GM11168 (cell line): ENCODE measurements around the gene CREB5.

Experiments used
- in situ Hi-C: fragments of 300-500 bp; cut with MboI; formaldehyde crosslinking; loops from one replicate; pipeline ENCODE4 v1.12.0; 2022; ENCODE audit warnings: low sequenced_read_pairs; ENCODE audit not compliant: unreplicated experiment

CREB5 gene

GRCh38 chr7:28660132-28660531 is 247.8 kb downstream of the CREB5 start:
- in situ Hi-C loops: no loop called here

DNA sequence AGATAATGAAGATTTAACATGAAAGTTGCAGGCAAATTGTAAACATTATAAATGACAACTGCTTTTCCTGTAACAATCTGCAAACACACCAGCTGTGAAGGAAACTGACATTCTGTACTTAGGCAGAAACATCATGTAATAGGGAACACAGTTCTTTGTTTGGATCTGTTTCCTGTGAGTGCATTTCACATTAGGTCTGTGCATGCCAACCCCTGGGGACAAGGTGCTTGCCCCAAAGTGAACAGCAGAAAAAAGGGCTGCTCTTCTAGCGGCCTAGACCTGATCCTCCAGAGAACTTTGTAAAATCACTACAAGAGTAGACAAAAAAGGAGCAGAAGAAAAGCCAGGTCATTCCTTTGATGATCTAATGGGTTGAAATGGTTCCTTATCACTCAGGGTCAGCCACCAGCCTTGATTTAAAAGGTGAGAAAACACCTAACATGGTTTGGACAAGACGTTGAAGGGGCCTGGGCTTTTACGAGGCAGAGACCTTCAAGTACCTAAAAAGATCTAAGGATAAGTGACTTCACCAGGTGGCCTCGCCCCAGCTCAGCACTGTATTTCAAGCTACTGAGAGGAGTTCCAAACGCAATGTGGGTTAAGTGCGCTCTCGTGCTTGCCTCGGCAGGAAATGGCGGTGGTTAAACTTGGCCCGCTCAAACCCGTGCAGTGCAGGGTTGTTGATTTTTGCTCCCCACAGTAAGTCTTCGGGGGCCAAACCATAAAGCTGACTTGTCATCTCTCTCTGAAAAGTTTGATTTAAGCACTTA is 249.7 kb downstream of the CREB5 start:
- in situ Hi-C loops: no loop called here

- in situ Hi-C loops: no loop called here
These were observed 253.8 kb downstream of the CREB5 start for GRCh38 chr7:28666154-28666553.

DNA sequence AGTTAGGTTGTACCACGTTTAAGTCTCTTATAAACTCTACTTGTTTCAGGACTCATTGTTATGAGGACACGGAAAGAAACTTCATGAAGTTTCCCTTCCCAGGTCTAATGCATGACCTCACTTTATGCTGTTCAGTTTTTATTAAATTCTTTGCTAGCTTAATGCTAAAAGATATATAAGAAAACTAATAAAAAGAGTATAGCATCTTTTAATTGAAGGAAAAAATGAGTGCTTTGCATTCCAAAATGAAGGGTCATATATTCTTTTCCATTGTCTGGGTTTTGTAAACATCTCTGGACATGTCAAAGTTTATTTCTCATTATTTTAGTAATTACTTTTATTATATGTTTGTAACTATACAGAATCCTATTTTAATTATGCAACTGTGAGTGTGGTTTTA is 255.8 kb downstream of the CREB5 start:
- in situ Hi-C loops: no loop called here

DNA sequence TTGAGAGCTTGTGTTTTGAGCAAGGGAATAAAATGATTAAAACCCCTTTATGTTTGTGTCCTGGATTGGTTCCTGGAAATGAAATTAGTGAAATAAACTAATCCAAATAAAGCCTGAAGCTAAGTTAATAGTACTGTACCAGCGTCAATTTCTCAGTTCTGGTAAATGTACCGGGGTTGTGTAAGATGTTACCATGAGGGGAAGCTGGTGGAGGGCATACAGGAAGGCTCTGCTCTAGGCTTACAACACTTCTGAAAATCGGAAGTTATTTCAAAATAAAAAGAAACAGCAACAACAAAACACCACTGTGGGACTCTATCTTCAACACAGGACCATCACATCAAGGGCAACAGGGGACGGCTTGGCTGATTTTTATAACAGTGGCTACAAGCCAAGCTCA is 257.0 kb downstream of the CREB5 start:
- in situ Hi-C loops: no loop called here

DNA sequence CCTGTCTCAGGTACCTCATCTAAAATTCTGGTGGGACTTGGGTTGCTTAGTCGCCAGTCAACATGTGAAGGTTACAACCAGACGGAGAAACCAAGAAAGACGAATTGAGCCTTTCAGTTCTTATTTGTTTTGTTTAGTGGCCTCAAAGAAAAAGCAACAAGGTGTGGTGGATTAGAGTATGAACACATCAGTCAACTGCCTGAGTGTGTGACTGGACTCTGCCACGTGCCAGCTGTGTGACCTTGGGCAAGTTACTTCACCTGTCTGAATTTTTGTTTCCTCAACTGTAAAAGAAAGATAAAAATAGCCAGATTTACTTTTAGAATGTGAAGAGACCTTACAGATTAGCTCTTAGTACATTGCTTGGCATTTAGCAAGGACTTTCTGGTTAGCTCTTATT is 259.2 kb downstream of the CREB5 start:
- in situ Hi-C loops: no loop called here

- in situ Hi-C loops: no loop called here
These were observed 260.1 kb downstream of the CREB5 start for GRCh38 chr7:28672397-28672797.

DNA sequence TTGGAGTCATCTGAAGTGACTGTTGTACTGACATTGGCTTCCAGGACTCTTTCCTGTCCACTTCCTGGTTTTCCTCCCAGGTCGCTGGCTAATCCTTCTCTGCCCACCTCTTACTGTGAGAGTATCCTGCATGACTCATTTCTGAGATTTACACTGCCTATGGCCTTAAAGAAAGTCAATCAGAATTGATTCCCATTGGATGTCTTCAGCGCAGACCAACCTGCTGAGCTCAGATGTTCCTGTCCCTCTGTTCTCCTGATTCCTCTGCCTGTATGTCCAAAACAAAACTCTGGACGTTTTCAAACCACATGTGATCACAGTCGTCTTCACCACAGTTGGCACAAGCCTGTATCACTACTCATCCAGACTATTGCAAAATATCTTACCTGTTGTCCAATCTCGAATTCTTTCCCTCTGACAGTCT is 262.1 kb downstream of the CREB5 start:
- in situ Hi-C loops: no loop called here

DNA sequence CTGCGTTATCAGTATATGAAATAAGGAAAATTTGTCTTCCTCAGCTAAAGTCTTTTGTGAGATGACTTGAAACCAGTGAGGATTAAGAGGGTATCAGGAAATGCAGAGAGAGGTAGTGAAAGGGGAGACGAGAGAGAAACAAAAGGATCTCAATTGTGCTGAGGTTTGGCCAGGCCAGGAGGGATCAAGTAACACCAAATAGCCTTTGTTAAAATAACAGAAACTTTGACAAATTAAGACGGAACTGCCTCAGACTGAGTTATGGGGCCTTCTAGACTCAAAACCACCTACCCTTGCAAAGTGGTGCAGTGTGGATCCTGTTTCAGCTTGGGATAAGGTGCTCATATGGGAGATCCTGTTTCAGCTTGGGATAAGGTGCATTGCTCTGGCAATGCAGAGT is 263.1 kb downstream of the CREB5 start:
- in situ Hi-C loops: no loop called here

DNA sequence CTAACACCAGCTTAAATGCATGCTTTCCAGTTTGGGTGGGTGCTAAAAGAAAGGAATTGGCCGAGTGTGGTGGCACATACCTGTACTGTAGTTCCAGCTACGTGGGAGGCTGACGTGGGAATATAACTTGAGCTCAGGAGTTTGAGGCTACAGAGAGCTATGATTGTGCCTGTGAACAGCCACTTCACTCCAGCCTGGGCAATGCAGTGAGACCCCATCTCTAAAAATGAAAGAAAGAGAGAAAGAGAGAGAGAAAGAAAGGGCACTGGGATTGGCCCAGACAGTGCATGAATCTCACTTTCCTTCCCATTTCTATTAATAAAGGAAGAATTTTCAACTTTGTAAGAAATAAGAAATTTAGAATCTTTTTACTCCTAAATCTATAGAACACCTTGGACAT is 265.4 kb downstream of the CREB5 start:
- in situ Hi-C loops: no loop called here

GRCh38 chr7:28678431-28678965 is 266.2 kb downstream of the CREB5 start:
- in situ Hi-C loops: no loop called here

- in situ Hi-C loops: no loop called here
These were observed 269.5 kb downstream of the CREB5 start for GRCh38 chr7:28681693-28682310.

DNA sequence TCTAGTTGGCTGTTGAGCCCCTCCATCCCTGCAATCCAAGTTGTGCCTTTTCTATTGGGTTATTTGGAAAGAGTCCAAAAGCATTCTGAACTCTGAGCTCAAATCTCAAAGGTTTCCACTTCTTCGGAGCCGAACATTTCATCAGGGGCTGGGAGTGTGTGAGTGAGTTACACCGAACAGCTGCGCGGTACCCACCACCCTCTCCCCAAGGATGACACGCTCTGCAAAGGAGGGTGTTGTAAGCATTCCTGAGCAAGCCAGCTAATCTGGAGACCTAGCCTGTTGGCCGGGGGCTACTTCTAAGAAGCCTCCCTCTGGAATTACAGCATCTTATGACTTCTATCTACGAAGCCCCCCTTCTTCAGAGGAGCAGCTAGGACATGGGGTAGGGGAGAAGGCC is 270.5 kb downstream of the CREB5 start:
- in situ Hi-C loops: no loop called here

GRCh38 chr7:28684650-28685241 is 272.4 kb downstream of the CREB5 start:
- in situ Hi-C loops: no loop called here

DNA sequence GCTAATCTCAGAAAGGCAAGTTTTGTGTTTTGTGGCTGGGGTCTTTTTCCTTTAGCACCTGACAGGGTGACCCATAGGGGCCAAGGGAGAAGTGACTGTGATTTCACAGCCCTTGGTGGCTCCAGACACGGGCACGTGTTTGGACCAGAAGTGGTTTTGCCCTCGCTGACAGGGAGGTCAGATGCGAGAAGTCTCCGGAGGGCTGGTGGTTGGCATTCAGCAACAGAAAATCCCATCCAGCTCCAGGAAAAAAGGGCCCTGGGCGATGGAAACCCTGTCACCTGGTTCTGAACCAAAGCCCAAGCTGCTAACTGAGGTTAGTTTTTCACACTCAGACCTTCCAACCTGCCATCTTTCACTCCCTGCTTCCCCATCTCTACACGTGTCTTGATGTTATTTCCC is 272.9 kb downstream of the CREB5 start:
- in situ Hi-C loops: no loop called here

- in situ Hi-C loops: no loop called here
These were observed 273.5 kb downstream of the CREB5 start for GRCh38 chr7:28685644-28686417.

GRCh38 chr7:28686418-28686800 is 274.1 kb downstream of the CREB5 start:
- in situ Hi-C loops: no loop called here

DNA sequence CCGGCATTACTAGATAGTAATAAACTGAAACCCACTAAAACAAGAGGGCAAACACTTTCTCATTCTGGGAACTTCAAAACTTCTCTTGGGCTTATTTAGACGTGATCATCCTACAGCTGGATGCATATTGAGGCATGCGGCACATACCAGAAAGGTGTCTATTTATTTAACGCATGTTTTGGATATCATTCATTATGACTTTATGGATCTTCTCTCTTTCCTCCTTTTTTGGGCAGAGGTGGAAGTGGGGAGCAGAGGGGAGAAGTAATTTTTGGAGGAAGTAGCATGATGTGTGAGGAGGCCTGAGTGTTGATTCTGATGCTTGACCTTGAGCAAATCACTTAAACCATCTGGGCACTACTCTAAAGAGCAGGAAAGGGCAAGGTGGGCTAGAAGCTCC is 275.2 kb downstream of the CREB5 start:
- in situ Hi-C loops: no loop called here

DNA sequence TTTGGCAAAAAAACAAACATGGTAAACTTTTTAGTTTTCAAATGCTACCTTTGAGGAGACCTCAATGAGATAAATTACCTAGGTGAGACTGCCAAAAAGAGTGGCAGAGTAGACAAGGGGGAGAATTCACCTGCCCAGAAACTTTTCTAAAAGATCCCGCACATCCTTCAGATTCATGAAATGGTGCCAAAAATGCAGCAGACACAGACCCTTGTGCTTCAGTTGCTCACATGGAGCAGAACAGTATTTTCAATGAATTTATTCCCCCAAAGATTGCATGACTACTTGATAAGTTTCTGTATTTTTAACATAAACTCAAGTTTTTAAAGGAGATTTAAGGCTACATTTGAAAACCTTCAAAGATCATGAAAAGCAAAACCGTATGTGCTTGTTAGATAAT is 275.9 kb downstream of the CREB5 start:
- in situ Hi-C loops: no loop called here

DNA sequence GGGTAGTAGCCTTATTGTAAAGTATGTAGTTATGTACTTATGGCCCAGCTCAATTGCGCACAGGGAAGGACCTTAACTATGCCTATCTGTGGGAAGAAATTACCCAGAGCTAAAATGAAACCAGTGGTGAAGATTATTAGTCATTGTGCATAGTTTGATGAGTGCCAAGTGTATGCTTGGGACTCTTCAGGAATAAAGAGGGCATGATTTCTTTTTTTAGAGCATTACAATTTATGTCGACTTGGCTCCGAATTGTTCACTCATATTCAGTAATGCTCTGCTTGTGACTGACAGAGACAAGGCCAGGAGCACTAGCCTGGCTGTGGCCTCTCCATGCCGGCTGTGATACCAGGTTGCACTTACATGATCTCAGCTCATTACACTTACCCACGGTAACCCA is 276.3 kb downstream of the CREB5 start:
- in situ Hi-C loops: no loop called here
